Keratinocyte (primary cell): ENCODE results near the gene PTBP1.

ENCODE experiments used
- EZH2 ChIP-seq: IDR thresholded peaks from one replicate; pipeline ENCODE4 v1.6.1; 2012; ENCODE audit warnings: inconsistent platforms, mild to moderate bottlenecking, low read length, moderate library complexity
- TF ChIP-seq, protein P1 (sequence below), 3 experiments: IDR thresholded peaks in 1 of 3; conservative IDR thresholded peaks in 1 of 3; optimal IDR thresholded peaks in 1 of 3; 2 replicates in 2 of 3; 3 replicates in 1 of 3; pipeline versions ENCODE3 to v1.5.1; 2011; ENCODE audit warnings: low read length in 3 of 3, mild to moderate bottlenecking in 3 of 3, moderate library complexity in 2 of 3, control low read depth in 1 of 3, inconsistent platforms in 1 of 3; ENCODE audit not compliant: insufficient read depth in 2 of 3; ENCODE audit errors: extremely low read depth in 1 of 3

DNA sequence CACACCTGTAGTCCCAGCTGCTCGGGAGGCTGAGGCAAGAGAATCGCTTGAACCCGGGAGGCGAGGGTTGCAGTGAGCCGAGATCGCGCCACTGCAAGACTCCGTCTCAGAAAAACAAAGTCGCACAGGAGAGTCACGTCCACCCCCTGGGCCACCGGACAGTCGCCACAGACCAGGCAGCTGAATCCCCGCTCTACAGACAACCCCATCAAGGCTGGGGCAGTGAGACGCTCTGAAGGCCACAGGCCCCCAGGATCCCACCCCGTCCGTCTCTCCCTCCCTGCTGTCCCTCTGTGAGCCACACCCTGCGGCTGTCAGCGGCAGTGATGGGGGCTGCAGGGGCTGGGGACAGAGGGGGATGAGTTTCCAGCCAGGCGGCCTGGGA, 15.5 kb upstream of the PTBP1 start:
- TF ChIP-seq, protein P1, sequence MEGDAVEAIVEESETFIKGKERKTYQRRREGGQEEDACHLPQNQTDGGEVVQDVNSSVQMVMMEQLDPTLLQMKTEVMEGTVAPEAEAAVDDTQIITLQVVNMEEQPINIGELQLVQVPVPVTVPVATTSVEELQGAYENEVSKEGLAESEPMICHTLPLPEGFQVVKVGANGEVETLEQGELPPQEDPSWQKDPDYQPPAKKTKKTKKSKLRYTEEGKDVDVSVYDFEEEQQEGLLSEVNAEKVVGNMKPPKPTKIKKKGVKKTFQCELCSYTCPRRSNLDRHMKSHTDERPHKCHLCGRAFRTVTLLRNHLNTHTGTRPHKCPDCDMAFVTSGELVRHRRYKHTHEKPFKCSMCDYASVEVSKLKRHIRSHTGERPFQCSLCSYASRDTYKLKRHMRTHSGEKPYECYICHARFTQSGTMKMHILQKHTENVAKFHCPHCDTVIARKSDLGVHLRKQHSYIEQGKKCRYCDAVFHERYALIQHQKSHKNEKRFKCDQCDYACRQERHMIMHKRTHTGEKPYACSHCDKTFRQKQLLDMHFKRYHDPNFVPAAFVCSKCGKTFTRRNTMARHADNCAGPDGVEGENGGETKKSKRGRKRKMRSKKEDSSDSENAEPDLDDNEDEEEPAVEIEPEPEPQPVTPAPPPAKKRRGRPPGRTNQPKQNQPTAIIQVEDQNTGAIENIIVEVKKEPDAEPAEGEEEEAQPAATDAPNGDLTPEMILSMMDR (optimal IDR thresholded peaks at IDR 0.05 in 1 of 3, IDR thresholded peaks at IDR 0.05 in 1 of 3, conservative IDR thresholded peaks at IDR 0.05 in 1 of 3; ENCODE audit: extremely low read depth in 1 of 3, insufficient read depth in 2 of 3, low read length in 3 of 3): no peak
- TF ChIP-seq EZH2: no peak
